GM21367 (cell line): ENCODE results near the gene DHRS11.
"Not testable (repeated sequence)": the region's sequence is repeated elsewhere in the genome, so short reads cannot be mapped to it uniquely, and the experiment has no call there.

Source experiments
- ATAC-seq: cut with Tn5 transposase; IDR thresholded peaks from one replicate; pipeline ENCODE4 v1.9.1; 2021; ENCODE audit not compliant: unreplicated experiment

DHRS11 gene

DNA sequence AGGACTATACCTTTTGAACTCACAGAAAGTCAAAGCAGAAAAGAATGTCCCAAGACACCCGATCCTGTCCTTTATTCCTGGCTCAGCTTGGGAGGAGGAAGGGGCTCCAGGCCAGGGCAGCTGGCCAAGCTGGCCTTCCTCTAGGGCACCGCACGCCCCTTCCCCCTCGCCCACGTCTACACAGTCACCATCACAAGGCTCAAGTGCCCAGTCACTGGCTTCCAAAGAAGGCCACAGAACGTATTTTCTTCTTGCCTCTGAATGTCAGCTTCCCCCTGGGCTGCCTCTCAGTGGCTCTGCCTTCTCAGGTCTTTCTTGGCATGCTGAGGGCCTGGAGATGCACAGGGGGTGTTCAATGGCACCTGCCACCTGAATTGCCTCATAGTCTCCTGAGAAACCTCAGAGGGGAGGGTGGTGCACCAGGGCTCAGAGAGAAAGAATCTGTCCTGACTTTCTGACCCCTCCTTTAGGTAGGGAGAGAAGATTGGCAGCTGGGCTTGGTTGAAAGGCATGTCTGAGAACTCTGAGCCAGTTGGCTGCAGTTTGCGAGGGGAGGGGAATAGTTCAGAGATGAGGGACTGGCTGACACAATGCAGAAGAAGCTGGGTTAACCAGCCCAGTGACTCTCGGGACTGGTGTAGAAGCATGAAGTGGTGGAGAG is 2.1 kb downstream of the DHRS11 start:
- ATAC-seq = no peak

DNA sequence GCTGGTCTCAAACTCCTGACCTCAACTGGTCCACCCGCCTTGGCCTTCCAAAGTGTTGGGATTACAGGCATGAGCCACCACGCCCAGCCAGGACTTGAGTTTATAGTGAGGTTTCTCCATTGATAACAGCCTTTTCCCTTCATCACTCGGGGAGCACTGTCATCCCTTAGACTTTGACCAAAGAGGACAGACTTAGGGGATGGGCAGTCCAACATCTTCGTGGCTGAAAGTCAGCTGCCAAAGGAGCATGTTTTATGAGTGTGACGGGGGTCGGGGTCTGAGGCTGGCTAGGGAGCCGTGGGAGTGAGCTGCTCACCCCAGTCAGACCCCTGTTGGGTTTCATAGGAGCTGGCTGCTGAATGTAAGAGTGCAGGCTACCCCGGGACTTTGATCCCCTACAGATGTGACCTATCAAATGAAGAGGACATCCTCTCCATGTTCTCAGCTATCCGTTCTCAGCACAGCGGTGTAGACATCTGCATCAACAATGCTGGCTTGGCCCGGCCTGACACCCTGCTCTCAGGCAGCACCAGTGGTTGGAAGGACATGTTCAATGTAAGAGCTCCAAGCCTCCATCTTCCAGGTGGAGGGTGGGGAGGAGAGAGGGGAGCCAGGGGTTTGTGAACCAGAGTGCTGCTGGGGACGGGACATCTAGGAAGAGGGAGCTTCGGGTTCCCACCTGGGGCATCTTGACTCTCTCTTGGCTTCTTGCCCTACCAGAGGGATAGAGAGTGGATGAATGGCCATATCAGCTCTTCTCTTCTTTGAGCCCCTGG is 3.1 kb downstream of the DHRS11 start:
- no peak for ATAC-seq

DNA sequence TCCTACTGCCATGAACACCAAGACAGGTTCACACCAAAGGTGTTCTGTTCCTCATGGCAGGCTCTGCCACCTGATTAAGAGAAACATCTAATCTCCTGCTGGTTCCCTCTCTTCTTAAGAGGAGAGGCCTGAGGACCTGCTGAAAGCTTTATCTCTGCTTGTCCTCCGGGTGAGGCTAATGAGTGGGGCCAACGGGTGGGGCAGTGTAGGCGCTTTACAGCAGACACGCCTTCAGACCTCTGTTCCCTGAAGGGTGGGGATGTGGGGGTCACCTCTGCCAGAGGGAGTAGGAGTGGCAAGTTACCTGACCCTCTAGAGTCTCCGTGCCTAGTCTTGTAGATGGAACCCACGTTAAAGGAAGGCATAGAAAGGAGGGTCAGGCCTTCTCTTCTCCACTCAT is 5.5 kb downstream of the DHRS11 start:
- no peak for ATAC-seq

DNA sequence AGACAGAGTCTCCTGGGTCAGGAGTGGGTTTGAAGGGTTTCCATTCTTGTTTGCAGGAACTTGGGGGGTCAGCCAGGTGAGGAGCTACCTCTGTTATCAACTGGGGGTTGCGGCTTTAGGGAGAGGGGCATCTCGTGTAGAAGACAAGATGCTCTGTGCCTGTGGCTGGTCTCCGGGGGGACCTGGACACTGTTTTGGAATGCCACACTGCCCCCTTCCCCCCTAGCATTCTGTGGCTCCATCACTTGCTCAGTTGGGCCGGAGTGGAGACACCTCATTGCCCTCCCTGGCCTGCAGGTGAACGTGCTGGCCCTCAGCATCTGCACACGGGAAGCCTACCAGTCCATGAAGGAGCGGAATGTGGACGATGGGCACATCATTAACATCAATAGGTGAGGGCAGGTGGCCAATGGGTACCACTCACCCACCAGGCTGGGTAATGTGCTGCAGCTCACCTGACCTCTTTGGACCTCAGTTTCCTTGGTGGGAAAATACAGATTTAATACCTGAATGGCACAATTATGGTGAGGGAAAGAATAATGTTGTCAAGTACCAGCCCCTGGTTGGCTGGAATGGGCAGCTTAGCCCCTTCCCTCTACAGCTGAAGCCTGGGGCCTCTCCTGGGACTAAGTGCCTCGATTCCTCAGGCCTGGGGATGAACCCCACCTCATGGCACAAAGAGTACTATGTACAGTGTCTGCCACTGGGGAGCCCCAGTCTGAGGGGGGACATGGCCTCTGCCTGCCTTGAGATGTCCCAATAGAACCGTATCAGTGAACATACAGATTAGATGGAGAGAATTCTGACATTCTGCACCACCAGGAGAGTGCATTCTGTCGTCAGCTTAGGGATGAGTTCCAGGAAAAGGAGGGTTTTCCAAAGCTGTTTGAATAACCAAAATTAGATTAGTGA is 6.4 kb downstream of the DHRS11 start:
- ATAC-seq = no peak

DNA sequence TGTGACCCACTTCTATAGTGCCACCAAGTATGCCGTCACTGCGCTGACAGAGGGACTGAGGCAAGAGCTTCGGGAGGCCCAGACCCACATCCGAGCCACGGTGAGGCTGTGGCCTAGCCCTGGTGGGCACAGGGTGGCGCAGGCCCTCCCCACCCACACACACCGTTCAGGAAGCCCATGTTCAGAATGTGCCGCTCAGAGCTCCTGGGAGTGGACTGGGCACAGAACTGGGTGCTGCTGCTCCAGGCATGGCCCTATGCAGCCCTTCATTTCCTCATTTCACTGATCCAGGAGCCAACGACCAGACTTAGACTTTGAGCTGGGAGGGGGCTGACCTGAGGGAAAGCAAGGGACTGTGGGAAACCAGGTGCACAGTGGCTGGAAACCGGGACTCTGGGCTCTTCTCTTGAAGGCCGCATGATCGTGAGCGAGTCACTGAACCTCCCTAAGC is 7.3 kb downstream of the DHRS11 start:
- no peak for ATAC-seq

DNA sequence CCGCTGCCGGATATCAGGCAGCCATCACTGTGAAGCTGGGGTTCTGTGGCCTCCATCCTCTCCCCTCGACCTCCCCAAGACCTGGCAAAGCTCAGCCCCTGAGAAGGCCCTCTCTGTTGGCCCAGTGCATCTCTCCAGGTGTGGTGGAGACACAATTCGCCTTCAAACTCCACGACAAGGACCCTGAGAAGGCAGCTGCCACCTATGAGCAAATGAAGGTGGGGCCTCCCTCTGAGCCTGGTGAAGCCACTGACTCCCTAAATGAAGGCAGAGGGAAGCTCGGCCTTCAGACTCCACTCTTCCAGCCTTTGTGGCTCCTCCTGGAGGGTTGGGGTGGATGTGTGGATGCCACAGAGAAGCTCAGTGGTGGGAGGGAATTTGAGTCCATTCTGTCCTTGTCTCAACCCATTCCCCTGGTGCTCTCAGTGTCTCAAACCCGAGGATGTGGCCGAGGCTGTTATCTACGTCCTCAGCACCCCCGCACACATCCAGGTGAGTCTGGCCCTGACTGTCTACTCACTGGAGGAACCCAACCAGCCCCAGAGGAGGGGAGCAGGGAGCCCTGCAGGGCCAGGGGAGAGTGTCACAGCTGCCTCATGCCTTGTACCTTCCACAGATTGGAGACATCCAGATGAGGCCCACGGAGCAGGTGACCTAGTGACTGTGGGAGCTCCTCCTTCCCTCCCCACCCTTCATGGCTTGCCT is 8.0 kb downstream of the DHRS11 start:
- ATAC-seq = no peak

DNA sequence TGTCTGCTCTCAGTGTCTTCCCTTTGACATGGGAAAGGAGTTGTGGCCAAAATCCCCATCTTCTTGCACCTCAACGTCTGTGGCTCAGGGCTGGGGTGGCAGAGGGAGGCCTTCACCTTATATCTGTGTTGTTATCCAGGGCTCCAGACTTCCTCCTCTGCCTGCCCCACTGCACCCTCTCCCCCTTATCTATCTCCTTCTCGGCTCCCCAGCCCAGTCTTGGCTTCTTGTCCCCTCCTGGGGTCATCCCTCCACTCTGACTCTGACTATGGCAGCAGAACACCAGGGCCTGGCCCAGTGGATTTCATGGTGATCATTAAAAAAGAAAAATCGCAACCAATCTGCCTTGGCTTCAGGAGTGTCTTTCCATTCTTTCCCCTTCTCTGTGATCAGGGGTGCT is 8.8 kb downstream of the DHRS11 start:
- no peak for ATAC-seq

DNA sequence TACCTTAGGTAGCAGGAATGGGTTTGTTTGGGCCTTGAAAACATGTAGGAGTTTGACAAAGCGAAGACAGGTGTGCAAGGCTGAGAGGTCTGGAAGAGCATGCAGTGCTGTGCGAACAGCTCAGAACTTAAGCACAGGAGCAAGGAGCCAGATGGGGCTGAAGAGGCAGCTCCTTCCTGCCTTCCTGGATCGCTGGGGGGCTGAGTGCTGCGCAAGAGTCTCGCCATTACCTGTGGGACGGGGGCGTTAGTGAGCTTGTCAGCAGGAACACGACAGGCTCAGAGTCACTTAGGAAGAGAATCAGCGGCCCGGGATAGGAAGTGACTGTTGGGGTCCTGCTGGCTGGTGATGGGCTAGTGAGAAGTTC is 9.2 kb downstream of the DHRS11 start:
- ATAC-seq = peak; percentile 8

DNA sequence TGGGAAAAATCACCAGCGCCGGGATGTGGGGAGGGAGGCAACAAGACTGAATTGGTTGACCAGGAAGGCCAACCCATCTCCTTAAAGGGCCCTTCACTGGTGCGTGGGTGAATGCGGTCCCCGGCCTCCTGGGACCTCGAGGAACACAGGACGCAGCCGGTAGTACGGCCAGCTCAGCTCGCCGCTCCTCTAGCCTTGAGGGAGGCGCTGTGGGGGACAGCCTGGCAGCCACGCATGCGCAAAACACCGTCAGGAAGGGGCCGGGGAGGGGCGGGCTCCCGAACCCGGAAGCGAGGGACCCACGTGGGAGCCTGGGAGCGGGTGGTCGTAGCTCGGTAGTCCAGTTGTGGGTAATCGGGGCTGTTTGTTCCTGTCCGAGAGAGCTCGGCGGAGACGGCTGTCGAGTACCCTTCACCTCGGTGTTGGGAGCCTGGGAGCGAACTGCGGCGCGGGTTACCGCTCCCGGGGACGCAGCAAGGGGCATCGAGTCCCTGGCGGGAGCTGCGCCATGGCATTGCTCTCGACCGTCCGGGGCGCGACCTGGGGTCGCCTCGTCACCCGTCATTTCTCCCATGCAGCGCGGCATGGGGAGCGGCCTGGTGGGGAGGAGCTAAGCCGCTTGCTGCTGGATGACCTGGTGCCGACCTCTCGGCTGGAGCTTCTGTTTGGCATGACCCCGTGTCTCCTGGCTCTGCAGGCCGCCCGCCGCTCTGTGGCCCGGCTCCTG is 9.8 kb downstream of the DHRS11 start, which contains the start of gene MRM1:
TSS of gene MRM1 (plus strand) at position 281 of the 727 bp plus-strand sequence. CDS start at position 509, 228 bp downstream.
- ATAC-seq = peak; percentile 55

DNA sequence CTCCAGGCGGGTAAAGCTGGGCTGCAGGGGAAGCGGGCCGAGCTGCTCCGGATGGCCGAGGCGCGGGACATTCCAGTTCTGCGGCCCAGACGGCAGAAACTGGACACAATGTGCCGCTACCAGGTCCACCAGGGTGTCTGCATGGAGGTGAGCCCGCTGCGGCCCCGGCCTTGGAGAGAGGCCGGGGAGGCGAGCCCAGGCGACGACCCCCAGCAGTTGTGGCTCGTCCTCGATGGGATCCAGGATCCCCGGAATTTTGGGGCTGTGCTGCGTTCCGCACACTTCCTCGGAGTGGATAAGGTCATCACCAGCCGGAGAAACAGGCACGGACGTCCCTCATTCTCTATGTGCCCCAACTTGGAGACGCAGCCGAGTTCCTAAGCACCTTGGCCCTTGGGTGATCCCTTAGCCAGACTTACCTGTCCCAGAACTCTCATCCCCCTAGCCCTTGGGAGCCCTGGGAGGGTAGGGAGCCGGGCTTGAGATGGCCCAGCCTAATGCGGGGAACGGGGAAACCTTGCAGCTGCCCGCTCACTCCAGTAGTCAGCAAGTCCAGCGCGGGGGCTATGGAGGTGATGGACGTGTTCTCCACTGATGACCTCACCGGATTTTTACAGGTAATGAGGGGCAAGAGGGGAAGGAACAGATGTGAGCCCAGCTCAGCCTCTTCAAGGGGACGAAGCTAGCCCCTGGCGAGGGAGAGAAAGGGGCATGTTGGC is 10.5 kb downstream of the DHRS11 start:
- no peak for ATAC-seq

DNA sequence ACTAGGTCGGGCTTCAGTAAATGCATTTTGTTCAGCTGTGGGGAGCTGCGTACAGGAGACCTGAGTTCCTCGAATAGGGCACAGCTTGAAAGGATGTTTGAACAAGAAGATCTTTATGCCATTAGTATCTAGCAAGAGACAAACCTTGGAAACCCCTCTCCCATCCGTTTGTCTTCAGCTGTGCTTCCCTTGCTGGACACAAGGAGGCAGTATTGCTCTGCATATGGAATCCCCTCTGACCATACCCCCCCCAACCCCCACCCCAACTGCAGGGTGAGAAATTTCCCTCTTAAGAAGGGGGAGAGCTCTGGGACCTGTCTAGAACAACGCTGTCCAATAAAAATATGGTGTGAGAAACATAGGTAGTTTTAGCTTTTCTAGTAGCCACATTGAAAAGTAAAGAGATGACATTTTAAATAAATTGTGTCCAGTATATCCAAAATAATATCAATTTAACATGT is 11.3 kb downstream of the DHRS11 start:
- ATAC-seq = no peak

DNA sequence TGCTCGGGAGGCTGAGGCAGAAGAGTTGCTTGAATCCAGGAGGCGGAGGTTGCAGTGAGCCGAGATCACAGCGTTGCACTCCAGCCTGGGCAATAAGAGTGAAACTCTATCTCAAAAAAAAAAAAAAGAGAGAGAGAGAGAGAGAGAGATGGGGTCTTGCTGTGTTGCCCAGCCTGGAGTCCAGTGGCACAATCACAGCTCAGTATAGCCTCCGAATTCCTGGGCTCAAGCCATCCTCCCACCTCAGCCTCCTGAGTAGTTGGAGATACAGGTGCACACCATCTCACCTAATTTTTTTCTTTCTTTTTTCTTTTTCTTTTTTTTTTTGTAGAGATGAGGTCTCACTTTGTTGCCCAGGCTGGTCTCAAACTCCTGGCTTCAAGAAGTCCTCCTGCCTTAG is 13.3 kb downstream of the DHRS11 start:
- not testable (repeated sequence) for ATAC-seq

DNA sequence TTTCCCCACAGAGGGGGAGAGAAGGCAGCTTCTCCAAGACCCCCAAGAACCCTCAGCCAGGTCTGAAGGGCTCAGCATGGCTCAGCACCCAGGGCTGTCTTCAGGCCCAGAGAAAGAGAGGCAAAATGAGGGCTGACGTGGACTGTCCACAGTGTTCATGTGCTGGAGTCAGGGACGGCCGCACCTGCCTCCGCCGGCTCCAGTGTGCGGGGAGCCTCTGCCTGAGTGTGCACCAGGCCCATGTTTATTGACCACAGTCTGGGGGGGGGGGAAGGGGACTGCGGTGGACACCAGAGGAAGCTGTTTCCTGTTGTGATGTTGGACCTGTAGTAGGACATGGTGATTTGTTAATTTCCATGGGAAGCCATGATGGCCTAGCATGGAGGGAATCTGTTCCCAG is 16.6 kb downstream of the DHRS11 start:
- no peak for ATAC-seq

DNA sequence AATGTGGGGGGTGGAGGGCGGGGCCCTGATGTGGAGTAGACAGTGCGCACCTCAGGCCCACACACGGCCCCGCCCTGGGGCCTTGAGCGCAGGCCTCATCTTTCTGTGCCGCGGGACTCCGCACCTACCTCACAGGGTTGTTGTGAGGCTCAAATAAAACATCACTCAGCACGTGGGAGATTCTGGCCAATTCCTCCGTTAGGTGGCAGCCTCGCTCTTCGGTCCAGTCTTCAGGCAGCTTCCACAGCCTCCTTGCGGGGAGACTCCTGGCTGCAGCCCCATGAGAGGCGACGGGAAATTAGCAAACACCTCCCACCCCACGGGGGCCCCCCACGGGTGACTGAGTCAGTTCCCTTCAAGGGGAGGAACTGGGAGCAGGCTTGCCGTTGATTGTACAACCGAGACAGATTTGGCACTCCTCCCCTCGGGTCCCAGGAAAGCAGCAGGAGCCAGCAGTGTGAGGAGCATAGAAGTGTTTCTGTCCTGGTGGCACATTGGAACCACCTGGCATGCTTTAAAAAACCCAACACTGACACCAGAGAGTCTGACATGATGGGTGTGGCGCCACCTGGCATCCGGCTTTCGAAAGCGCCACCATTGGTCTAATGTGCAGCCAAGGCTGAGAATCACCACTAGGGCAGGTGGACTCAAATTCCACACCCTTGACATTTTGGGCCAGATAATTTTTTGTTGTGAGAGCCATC is 17.3 kb downstream of the DHRS11 start:
- ATAC-seq = no peak

DNA sequence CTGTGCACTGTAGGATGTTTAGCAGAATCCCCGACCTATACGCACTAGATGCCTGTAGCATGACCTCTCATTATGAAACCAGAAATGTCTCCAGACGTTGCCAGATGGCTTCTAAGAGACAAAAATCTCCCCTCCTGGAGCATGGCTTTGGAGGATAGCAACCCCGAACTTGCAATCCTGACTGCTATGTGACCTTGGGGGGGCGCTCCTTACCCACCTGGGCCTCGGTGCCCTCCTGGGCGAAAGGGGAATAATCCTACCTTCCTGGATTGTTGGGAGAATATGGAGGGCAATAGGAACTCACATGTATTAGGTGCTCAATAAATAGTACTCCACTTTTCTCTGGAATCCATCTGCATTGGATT is 17.8 kb downstream of the DHRS11 start:
- ATAC-seq = no peak

DNA sequence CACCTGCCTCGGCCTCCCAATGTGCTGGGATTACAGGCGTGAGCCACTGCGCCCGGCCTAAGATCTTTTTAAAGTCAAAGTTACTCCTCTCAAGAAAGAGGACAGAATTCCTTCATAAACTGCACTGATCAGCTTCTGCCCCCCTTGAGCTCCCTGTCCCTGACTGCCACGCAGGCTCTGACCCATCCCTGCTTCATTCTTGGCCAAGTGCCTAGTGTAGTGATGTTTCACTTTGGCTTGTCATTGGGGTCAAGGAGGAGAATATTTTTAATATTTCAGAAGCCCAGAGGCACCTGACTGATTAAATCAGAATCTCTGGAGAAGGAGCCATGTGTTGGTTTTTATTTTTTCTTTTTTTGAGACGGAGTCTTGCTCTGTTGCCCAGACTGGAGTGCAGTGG is 18.8 kb downstream of the DHRS11 start:
- ATAC-seq = no peak

DNA sequence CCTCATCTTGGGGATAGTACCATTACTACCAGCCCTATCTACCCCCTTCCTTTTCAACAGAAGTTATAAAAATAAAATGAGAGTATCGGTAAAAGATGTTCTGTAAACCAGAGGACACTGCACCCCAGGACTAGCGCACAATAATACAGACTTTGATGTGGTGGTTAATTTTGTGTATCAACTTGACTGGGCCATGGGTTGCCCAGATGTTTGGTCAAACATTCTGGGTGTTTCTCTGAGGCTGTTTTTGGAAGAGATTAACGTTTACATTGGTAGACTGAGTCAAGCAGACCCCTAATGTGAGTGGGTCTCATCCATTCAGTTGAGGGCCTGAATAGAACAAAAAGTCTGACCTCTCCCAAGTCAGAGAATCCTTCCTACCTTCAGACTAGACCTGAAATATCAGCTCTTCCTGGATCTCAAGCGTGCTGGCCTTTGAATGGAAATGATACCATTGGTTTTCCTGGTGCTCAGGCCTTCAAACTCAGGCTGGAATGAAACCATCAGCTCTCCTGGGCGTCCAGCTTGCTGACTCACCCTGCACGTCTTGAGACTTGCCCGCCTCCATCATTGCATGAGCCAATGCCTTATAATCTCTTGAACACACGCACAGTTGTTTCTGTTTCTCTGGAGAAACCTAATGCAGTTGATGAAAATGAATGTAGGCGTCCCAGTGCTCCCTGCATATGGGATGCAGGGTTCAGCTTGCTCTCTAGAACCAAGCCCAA is 19.8 kb downstream of the DHRS11 start:
- ATAC-seq = no peak

DNA sequence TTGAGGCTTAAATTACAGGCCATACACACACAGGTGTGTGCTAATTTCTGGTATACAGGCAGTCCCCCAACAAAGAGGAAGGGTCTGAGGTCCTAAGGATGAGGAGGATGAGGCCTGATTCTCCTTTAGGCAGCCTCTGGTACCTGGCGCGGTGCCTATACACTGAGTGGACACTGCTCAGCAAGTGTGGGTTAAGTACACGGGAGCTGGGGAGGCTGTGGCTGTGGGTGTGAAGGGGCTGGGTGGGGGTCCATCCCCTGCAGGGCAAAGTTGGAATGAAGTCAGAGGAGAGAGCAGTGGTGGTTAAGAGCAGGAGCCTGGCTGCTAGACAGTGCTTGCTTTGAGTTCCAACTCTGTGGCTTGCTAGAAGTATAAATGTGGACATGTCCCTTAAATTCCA is 20.6 kb downstream of the DHRS11 start:
- ATAC-seq = no peak
